ENCODE data around the gene OVOL2. TPM values are rescaled to one million over a fixed set of nuclear protein-coding genes. Genes with fewer than 3 reads are reported as not detected.

The OVOL2 gene
- 0.21 to 0.43 TPM (median 0.33 TPM) in 4 of 5 replicates, not detected in the other for total RNA-seq (2022; extraction: Qiagen RNA extraction)

GRCh38 chr20:18057101-18057993, at the start of gene OVOL2:
TSS of gene OVOL2 (minus strand) at chr20:18057916. CDS start at chr20:18057634, 282 bp downstream.

Other genes starting within 250 kb of the OVOL2 start
- 233 to 245 TPM (median 238 TPM) in 5 replicates for gene SNX5, start 89.1 kb downstream of the OVOL2 start, total RNA-seq (2022; extraction: Qiagen RNA extraction)
- gene MGME1, start 88.9 kb downstream of the OVOL2 start, total RNA-seq (2022; extraction: Qiagen RNA extraction): 36.8 to 45.1 TPM (median 41.1 TPM) in 5 replicates
- 9.7 to 11.3 TPM (median 10.3 TPM) in 5 replicates for gene KAT14, start 79.9 kb upstream of the OVOL2 start, total RNA-seq (2022; extraction: Qiagen RNA extraction)
- 20.3 to 30.4 TPM (median 24.8 TPM) in 5 replicates for gene PET117, start 79.9 kb upstream of the OVOL2 start, total RNA-seq (2022; extraction: Qiagen RNA extraction)
- 11.4 to 13.5 TPM (median 11.7 TPM) in 5 replicates for gene ZNF133, start 230.6 kb upstream of the OVOL2 start, total RNA-seq (2022; extraction: Qiagen RNA extraction)